ENCODE results near the gene MCC.

- TF ChIP-seq EZH2 (IDR thresholded peaks at IDR 0.05; ENCODE audit: insufficient read depth, poor library complexity, severe bottlenecking): no peak
- no peak for TF ChIP-seq EZH2phosphoT487 (IDR thresholded peaks at IDR 0.05; ENCODE audit: insufficient read depth, low read depth)
Measured at GRCh38 chr5:113421693-113422092, 66.6 kb downstream of the MCC start.
